Measurements from ENCODE around the gene HOXD8.

DNA sequence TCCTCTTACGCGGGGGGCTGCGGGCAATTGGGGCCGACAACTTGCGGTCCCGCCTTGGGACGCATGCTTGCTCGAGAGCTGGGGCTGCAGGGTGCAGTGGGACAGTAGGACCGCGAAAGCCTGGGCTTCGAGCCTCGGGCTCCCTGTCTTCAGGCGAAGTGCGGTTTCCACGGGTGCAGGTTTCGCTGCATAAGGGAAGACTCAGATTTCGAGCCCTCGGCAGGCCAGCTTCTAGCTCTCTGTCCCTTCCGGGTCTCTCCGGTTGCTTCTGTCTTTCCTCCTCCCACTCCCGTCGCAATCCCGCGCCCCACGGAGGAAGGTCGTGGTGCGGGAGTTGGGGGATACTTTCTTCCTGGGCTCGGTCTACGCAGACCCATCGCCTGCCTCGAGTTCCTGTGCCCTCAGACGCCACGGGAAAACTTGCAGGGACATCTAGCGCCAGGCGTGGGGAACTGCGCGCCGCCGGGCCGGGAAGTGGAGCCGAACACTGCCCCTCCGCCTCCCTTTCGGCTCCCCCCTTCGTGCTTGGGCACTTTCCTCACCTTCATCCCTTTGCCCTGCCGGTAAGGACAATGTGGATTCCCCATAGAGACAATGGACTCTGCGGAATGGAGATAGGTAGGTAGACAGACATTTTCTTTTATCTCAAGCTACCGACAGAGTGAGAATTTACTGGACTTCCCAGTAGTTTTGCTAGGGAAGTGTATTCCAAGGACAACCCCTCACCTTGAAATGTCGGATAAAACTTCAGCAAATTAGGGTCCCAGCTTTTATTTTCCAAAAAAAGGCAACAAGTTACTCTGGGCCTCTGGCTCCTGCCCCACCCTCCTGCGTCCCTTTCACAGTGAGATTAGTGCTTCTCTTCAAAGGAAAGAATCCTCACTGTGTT is 41.2 kb upstream of the HOXD8 start:
- TF ChIP-seq FOXM1 (IDR thresholded peaks at IDR 0.05; ENCODE audit: borderline replicate concordance) (no peak), FOXK2 (IDR thresholded peaks at IDR 0.05) (no peak), SUZ12 (IDR thresholded peaks at IDR 0.05) (no peak), HDGF (IDR thresholded peaks at IDR 0.05; ENCODE audit: borderline replicate concordance) (no peak), ARNT (IDR thresholded peaks at IDR 0.05) (no peak), ZNF384 (IDR thresholded peaks at IDR 0.05) (no peak), SP1 (IDR thresholded peaks at IDR 0.05) (no peak), FOXA1 (IDR thresholded peaks at IDR 0.05) (no peak), L3MBTL2 (conservative IDR thresholded peaks at IDR 0.05) (peak; percentile 42; the same call in 1 of the 2 replicates), CTBP1 (IDR thresholded peaks at IDR 0.05; ENCODE audit: borderline replicate concordance) (no peak)
